Activated T-cell treated with anti-CD3 and anti-CD28 coated beads, Interleukin-2, amount 50 U/mL, for 24 hours (primary cell): ENCODE data around the gene RUVBL1.
A peak's percentile ranks its signal among the peaks of the same experiment; 100 is the strongest.
"Not testable (repeated sequence)": the region's sequence is repeated elsewhere in the genome, so short reads cannot be mapped to it uniquely, and the experiment has no call there.

ENCODE experiments used
- DNase-seq: peaks from one replicate; pipeline ENCODE4 v3.0.0-alpha.2; 2020
- H3K27ac Mint-ChIP-seq: 2 replicates; pipeline ENCODE4 v1.8.0; 2020; ENCODE audit warnings: mild to moderate bottlenecking, mixed read lengths
- H3K27me3 Mint-ChIP-seq: 2 replicates; pipeline ENCODE4 v1.8.0; 2020; ENCODE audit warnings: mixed read lengths
- H3K36me3 Mint-ChIP-seq: 2 replicates; pipeline ENCODE4 v1.8.0; 2020; ENCODE audit warnings: low read depth, mixed read lengths
- H3K4me1 Mint-ChIP-seq: 2 replicates; pipeline ENCODE4 v1.8.0; 2020; ENCODE audit warnings: low read depth, mixed read lengths
- H3K4me3 Mint-ChIP-seq: 2 replicates; pipeline ENCODE4 v1.8.0; 2020; ENCODE audit warnings: mild to moderate bottlenecking, moderate library complexity, mixed read lengths
- H3K9me3 Mint-ChIP-seq: 2 replicates; pipeline ENCODE4 v1.8.0; 2020; ENCODE audit warnings: mixed read lengths

RUVBL1 gene

DNA sequence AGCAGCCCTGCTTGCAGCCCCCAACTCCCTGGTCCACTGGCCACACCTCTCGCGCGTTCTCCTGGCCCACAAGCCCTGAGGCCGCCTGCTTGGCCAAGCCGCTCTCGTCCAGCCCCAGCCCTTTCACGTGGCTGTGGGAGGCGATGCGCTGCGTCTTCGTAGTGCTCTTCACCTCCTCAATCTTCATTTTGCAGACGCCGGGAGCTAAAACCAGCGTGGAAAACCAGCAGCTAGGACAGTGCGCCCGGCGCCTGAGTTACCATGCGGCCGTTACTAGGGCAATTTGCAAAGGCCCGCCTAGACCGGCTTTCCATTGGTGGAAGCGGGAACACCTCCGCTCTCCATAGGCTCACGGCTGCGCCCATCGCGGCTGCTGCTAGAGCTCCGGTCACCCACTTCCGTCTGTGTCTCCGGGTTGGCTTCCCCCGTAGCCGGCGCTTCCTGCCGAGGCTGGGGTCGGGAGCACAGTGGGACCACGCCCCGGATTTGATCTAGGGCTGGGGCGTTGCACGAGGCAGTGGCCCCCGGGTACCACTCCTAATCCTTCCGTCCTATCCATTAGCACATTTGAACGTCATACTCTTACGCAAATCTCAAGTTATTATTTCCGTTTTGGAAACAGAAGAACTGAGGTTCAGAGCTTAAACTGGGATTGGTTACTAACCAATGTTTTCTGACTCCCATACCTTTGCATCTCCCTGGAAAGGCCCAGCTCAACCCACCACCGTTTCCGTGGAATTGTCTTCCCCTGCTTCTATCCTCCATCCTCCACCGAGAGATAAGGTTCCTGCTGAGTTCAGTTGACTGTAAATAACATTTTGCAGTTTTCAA lies at the start of gene RUVBL1:
TSS of gene RUVBL1 (minus strand) at position 275 of the 831 bp plus-strand sequence. CDS start at position 187, 88 bp downstream.
- H3K27ac Mint-ChIP-seq, result peak within 1 kb of the TSS; percentile 98
- H3K4me3 Mint-ChIP-seq, result peak within 1 kb of the TSS; percentile 99
- peaks cover 42% of the 10 kb centered on the region for H3K36me3 Mint-ChIP-seq
- H3K27me3 Mint-ChIP-seq, result no peaks in the 10 kb centered on the region
- H3K4me1 Mint-ChIP-seq, result peaks cover 28% of the 10 kb centered on the region
- peak; percentile 96 for DNase-seq
- peaks cover 4% of the 10 kb centered on the region for H3K9me3 Mint-ChIP-seq

DNA sequence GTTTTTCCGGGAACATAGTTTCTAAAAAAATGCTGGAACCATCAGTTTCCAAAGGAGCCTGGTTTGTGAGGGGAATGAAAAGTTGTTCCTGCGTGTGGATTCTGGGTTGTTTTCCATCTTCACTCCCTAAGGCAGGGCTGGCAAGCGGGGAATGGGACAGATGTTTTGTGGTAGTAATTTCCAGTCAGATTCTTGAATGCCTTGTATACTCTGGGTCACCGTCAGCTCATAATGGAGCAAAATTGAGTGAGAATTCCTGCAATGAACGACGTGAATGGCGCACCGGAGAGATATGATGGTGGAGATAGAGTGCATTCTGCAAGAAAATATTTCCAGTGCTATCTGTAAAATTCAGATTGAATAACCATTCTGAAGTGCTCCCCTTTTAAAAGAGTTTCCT lies 49.6 kb upstream of the RUVBL1 start:
- Mint-ChIP-seq H3K27ac (no peak overlapping the region), H3K9me3 (no peaks in the 10 kb centered on the region), H3K36me3 (no peaks in the 10 kb centered on the region), H3K27me3 (no peaks in the 10 kb centered on the region), H3K4me1 (peaks cover 39% of the 10 kb centered on the region), H3K4me3 (no peak overlapping the region)
- no peak for DNase-seq

DNA sequence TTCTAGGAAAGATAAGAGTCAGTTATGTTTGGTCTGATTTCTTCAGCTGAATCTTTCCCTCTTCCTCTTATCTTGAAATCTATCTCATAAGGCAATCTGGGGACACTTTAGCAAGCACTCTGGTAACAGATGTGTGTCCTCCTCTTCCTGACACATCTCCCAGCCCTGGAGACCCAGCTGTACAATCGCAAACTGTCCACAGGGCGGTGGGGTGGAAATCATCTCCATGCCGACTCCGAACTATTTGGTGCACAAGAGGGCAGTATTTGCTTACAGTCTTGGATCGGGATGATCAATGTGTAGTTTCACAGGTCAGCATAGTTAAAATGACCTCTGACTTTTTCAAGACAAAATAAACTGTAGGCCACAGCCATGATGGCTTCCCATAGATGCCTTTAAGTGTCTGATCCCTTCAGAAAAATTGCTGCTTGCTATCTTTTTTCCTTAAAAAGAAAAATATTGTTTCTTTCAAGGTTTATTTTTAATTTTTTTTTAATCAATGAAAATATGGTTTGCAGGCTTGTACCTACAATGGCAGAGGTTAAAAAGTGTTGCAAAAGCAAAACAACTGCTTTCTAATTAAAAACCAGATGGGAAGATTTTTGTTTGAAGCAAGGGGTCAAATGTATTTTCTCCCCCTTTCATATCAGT lies 47.4 kb upstream of the RUVBL1 start:
- DNase-seq, result no peak
- Mint-ChIP-seq H3K36me3 (peaks cover 7% of the 10 kb centered on the region), H3K27ac (no peak overlapping the region), H3K27me3 (no peaks in the 10 kb centered on the region), H3K4me1 (peaks cover 26% of the 10 kb centered on the region), H3K9me3 (no peaks in the 10 kb centered on the region), H3K4me3 (no peak overlapping the region)

DNA sequence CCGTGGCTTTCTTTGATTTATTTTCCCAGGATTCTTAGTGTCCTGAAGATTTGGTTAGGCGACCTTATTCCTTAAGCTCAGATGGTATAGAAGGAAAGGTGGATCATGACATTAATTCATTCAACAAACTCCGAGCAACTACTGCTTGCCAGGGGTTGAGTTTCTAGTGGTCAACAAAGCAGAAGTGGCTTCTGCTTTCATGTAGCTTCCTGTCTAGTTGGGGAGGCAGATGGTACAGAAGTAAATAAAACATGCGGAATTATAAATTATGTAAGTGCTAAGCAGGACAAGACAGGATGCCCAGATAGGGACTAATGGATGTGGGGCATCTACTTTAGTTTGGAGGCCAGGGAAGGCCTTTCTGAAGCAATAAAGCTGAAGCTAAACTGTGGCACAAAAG lies 45.2 kb upstream of the RUVBL1 start:
- Mint-ChIP-seq H3K4me1 (peaks cover 20% of the 10 kb centered on the region), H3K9me3 (no peaks in the 10 kb centered on the region), H3K27me3 (no peaks in the 10 kb centered on the region), H3K4me3 (no peak overlapping the region), H3K27ac (no peak overlapping the region), H3K36me3 (peaks cover 17% of the 10 kb centered on the region)
- DNase-seq, result no peak

DNA sequence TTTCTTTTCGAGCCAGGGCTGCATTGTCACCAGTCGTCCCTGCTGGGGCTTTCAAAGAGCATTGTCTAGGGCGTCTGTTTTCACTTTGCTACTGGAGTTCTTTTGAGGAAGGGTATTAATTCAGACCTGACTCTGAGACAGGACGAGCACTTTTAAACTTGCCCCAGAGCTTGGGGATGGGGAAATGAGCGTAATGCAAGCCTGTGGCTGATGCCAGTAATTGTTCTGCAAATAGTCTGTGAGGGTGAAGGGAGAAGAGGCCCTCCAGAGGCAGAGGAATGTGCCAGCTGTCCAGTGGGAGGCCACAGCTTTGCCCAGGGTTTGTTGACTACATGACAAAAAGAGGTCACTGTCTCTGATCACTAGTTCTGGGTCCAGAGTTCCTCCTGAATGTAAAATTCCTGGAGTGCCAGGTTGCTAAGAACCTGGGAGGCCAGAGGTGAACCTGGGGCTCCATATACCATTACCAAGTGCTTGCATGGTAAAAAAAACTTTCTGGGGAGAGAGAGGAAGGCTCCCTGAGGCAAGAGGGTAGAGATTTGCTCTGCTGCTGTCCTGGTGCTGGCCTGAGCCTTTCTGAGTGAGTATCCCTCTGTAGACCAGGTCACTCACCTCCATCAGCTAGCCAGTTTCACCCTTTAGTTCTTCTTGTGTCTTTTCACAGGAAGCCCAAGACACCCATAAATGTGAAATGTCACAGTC lies 44.5 kb upstream of the RUVBL1 start:
- no peaks in the 10 kb centered on the region for H3K27me3 Mint-ChIP-seq
- H3K4me1 Mint-ChIP-seq, result peaks cover 16% of the 10 kb centered on the region
- no peak overlapping the region for H3K27ac Mint-ChIP-seq
- DNase-seq, result no peak
- H3K9me3 Mint-ChIP-seq, result no peaks in the 10 kb centered on the region
- H3K4me3 Mint-ChIP-seq, result no peak overlapping the region
- peaks cover 19% of the 10 kb centered on the region for H3K36me3 Mint-ChIP-seq

DNA sequence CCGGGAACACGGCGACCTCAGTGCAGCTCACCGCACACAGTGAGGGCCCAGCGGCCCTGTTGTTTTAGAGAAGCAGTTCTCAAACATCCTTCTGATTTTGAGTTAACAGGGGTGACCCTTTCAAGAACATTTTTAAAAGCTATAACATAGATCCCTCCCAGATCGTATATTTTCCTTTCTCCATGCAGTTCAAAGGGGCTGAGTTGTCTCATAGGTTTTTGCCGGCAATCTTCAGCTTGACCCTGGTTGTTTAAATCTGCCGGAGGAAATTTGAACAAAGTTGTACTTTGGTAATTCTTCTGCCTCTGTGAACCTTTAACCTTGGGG lies 44.0 kb upstream of the RUVBL1 start:
- H3K4me3 Mint-ChIP-seq, result no peak overlapping the region
- peaks cover 17% of the 10 kb centered on the region for H3K4me1 Mint-ChIP-seq
- no peaks in the 10 kb centered on the region for H3K9me3 Mint-ChIP-seq
- no peaks in the 10 kb centered on the region for H3K27me3 Mint-ChIP-seq
- H3K27ac Mint-ChIP-seq, result no peak overlapping the region
- peaks cover 24% of the 10 kb centered on the region for H3K36me3 Mint-ChIP-seq
- no peak for DNase-seq

DNA sequence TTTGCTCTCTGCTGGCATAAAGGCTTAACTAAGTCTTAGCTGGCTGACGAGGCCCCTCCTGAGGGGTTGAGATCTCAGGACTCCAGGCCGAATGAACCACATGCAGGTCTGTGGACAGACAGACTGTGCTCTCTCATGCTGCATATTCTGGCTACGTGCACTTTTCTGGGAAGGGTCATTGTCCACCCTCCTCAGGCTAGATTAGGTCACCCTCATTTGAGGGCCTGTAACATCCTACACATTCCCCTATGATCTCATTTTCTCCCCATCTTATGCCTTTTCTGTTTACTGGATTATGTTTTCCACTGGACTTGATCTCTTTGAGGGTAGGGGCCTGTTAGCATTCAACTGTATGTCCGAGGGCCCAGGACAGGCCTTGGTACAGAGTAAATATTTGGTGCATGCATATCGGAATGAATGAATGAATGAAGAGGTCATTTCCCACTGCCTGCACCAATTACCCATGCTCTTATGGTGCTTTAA lies 43.4 kb upstream of the RUVBL1 start:
- peaks cover 30% of the 10 kb centered on the region for H3K36me3 Mint-ChIP-seq
- no peaks in the 10 kb centered on the region for H3K9me3 Mint-ChIP-seq
- no peaks in the 10 kb centered on the region for H3K27me3 Mint-ChIP-seq
- no peak overlapping the region for H3K27ac Mint-ChIP-seq
- no peak for DNase-seq
- peaks cover 18% of the 10 kb centered on the region for H3K4me1 Mint-ChIP-seq
- H3K4me3 Mint-ChIP-seq, result no peak overlapping the region

DNA sequence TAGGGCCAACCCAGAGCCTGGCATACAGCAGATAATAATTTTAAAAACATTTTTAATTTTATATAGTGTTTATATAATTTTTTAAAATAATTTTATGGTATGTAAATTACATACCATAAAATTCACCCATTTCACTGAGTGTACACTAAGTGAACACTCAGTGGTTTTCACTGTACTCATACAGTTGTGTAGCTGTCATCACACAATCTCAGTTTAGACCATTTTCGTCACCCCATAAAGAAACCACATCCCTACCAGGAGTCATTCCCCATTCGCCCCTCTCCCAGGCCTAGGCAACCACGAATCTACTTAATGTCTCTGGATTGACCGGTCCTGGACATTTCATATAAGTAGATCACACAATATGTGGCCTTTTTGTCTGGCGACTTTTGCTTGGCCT lies 39.8 kb upstream of the RUVBL1 start:
- Mint-ChIP-seq H3K4me3 (no peak overlapping the region), H3K27me3 (no peaks in the 10 kb centered on the region), H3K27ac (no peak overlapping the region), H3K9me3 (no peaks in the 10 kb centered on the region), H3K36me3 (peaks cover 58% of the 10 kb centered on the region), H3K4me1 (peaks cover 25% of the 10 kb centered on the region)
- DNase-seq, result no peak

DNA sequence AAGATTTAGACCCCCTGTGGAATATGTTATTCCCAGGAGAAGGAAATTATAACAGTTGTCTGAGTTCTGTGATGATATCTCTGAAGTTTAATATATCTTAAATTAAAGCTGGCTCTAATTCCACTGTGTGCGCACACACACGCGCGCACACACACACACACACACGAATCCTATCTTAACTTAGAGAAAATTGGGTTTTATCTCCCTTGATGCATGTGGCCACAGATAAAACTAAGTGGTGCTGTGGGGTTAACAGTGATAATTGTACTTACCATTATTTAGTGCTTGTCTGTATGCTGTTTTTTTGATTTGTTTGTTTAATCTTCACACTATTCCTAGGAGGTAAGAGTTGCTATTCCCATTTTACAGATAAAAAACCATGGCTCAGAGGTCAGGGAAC lies 37.0 kb upstream of the RUVBL1 start:
- H3K9me3 Mint-ChIP-seq, result no peaks in the 10 kb centered on the region
- no peak overlapping the region for H3K27ac Mint-ChIP-seq
- no peak overlapping the region for H3K4me3 Mint-ChIP-seq
- H3K36me3 Mint-ChIP-seq, result peaks cover 75% of the 10 kb centered on the region
- H3K27me3 Mint-ChIP-seq, result no peaks in the 10 kb centered on the region
- peaks cover 39% of the 10 kb centered on the region for H3K4me1 Mint-ChIP-seq
- DNase-seq, result no peak

DNA sequence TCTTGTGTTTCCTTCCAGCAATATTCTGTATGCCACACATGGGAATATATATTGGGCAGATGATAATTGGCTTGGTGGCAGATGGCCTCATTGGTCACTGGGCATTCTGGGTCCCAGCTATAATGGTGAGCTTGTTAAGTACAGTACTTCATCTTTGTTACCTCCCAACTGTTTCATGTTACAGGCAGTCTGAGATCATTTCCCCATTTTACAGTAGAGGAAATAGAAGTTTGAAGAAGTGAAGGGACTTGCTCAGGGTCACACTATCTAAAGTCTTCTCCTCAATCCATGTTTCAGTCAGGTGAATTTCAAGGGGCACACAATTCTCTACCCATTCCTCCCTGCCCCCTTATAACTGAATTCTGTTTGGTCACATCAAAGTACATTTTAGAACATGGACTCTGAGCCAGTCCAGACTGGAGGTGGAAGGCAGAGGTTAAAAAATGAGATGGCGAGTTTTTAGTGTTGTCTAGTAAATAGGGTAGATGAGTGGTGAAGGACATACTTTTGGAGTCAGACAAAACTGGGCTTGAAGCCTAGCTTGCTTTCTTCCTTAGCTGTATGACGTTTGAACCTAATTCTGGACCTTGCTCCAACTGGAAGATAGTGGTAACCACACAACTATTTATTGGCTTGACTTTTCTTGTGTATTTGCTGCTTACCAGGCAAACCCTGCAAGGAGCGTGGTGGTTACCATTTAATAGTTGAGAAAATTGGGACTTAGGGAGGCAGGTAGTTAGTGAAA lies 32.2 kb upstream of the RUVBL1 start:
- Mint-ChIP-seq H3K4me1 (peaks cover 43% of the 10 kb centered on the region), H3K4me3 (no peak overlapping the region), H3K27ac (no peak overlapping the region), H3K36me3 (peaks cover 60% of the 10 kb centered on the region), H3K27me3 (no peaks in the 10 kb centered on the region), H3K9me3 (peaks cover 3% of the 10 kb centered on the region)
- DNase-seq, result no peak

DNA sequence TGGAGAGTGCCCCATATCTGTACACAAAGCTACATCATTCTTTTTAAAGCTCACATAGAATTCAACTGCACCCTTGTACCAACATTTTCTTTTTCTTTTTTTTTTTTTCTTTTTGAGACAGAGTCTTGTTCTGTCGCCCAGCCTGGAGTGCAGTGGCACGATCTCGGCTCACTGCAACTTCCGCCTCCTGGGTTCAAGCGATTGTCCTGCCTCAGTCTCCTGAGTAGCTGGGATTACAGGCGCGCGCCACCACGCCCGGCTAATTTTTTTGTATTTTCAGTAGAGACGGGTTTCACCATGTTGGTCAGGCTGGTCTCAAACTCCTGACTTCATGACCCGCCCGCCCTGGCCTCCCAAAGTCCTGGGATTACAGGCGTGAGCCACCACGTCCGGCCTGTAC lies 30.7 kb upstream of the RUVBL1 start:
- H3K27me3 Mint-ChIP-seq, H3K9me3 Mint-ChIP-seq, DNase-seq: not testable (repeated sequence)
- Mint-ChIP-seq H3K36me3 (peaks cover 48% of the 10 kb centered on the region), H3K4me3 (peak overlapping the region; percentile 85), H3K27ac (peak overlapping the region; percentile 96), H3K4me1 (peaks cover 36% of the 10 kb centered on the region)

DNA sequence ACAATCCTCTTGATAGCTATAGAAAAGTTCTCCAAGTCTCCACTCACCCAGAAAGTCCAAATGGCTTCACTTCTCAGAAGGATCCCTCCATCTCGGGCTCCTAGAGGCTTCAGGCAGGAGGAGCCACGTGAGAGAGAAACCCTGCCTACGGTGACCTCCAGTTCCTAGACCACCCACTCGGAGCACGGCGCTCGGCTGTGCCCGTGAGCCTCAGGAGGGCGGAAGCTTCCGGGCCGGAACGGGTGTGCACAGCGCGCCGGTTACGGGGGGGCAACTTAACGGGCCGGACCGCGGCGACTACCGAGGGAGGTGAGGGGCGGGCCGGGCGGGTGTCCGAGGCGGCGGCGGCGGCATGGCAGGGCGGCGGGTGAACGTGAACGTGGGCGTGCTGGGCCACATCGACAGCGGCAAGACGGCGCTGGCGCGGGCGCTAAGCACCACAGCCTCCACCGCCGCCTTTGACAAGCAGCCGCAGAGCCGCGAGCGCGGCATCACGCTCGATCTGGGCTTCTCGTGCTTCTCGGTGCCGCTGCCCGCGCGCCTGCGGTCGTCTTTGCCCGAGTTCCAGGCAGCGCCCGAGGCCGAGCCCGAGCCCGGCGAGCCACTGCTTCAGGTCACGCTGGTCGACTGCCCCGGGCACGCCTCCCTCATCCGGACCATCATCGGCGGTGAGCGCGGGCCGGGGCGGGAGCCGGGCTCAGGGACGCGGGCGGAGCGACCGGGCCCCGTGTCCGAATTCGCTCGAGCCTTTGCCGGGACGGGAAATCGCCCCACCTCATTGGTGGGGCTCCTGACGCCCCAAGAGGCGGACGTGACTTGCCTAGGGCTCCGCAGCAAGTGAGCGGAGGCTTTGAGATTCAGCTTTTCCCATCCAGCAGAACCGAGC lies 29.8 kb upstream of the RUVBL1 start, which contains the start of gene EEFSEC:
TSS of gene EEFSEC (plus strand) at position 326 of the 886 bp plus-strand sequence. CDS start at position 353, 27 bp downstream.
- peaks cover 38% of the 10 kb centered on the region for H3K36me3 Mint-ChIP-seq
- H3K9me3 Mint-ChIP-seq, result peaks cover 3% of the 10 kb centered on the region
- peaks cover 36% of the 10 kb centered on the region for H3K4me1 Mint-ChIP-seq
- peak within 1 kb of the TSS; percentile 85 for H3K4me3 Mint-ChIP-seq
- peak; percentile 96 for DNase-seq
- H3K27ac Mint-ChIP-seq, result peak within 1 kb of the TSS; percentile 96
- no peaks in the 10 kb centered on the region for H3K27me3 Mint-ChIP-seq

DNA sequence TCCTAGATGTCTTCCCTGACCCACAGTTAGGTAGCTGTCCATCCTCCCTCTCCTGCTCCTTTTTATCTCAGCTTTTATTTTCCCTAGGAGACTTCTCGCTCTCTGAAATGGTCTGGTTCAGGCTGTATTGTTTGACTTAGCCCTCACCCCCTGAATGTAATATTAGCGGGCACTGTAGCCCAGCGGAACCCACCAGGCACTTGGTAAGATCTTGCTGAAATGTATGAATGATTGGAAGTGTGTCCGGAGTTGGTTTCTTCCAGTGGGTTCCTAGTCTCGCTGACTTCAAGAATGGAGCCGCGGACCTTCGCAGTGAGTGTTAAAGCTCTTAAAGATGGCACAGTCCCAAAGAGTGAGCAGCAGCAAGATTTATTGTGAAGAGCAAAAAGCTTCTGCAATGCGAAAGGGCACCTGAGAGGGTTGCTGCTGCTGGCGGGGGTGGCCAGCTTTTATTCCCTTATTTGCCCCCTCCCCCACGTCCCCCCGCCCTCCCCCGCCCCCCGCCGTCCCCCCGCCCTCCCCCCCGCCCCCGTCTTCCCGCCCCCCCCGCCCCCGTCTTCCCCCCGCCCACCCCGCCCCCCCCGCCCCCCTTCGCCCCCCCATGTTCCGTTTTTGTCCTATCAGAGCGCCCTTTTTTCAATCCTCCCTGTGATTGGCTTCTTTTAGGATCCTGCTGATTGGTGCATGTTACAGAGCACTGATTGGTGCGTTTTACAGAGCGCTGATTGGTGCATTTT lies 29.0 kb upstream of the RUVBL1 start:
- Mint-ChIP-seq H3K27me3 (no peaks in the 10 kb centered on the region), H3K27ac (peak overlapping the region; percentile 96), H3K9me3 (peaks cover 3% of the 10 kb centered on the region), H3K4me1 (peaks cover 33% of the 10 kb centered on the region), H3K4me3 (peak overlapping the region; percentile 85), H3K36me3 (peaks cover 30% of the 10 kb centered on the region)
- DNase-seq, result no peak
